ENCODE data around the gene ZNF778.

DNA sequence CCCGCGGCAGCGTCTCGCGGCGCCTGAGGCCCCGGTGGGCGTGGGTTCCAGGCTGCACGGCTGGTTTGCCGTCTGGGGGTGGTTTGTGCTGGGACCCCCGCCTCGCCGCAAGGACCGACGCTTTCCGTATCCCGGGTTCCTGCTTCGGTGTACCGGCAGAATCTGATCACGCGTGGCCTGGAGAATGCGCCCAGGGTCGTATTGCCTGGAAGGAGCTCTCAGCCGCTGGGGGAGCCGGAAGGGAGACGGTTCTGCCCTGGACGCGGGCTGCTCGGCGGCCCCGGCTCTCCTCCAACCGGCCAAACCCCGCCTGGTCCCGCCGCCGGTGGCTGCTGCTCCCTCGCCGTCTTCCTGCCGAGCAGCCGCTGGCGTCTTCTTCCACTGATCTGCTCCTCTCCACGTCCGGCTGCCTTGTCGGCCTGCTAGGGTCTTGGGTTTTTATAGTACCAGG is 39.8 kb downstream of the ZNF778 start:
- TF ChIP-seq POLR2A (IDR thresholded peaks at IDR 0.05; ENCODE audit: low read depth, low read length) = no peak
- TF ChIP-seq TAF1 (IDR thresholded peaks at IDR 0.05; ENCODE audit: low read depth, low read length) = no peak
